Mesenchymal stem cell (in vitro differentiated cells and primary cell): ENCODE results near the gene APOA4.

Experiments
- DNase-seq: peaks from one replicate; pipeline ENCODE4 v3.0.0-alpha.2; 2013
- H2AFZ ChIP-seq: one replicate; pipeline ENCODE4 v1.6.1; 2013; ENCODE audit warnings: low read depth, mild to moderate bottlenecking, control low read depth, inconsistent platforms, low read length, moderate library complexity
- H2AK5ac ChIP-seq: 2 replicates; pipeline ENCODE4 v1.6.1; 2013; ENCODE audit warnings: low read length, moderate library complexity, mild to moderate bottlenecking, inconsistent platforms; ENCODE audit not compliant: severe bottlenecking
- H2BK120ac ChIP-seq: one replicate; pipeline ENCODE4 v1.6.1; 2013; ENCODE audit warnings: low read depth, mild to moderate bottlenecking, inconsistent platforms, low read length, moderate library complexity
- H2BK12ac ChIP-seq, 2 experiments: one replicate each; pipeline ENCODE4 v1.6.1; 2013; ENCODE audit warnings: inconsistent platforms in 2 of 2, low read length in 2 of 2, mild to moderate bottlenecking in 2 of 2, moderate library complexity in 2 of 2, control low read depth in 1 of 2
- H2BK15ac ChIP-seq: one replicate; pipeline ENCODE4 v1.6.1; 2013; ENCODE audit warnings: mild to moderate bottlenecking, low read depth, inconsistent platforms; ENCODE audit not compliant: poor library complexity, severe bottlenecking
- H2BK5ac ChIP-seq: 2 replicates; pipeline ENCODE4 v1.6.1; 2013; ENCODE audit warnings: low read depth, mild to moderate bottlenecking, low read length, control low read depth, inconsistent platforms; ENCODE audit not compliant: poor library complexity, severe bottlenecking
- H3K14ac ChIP-seq, 2 experiments: one replicate each; pipeline ENCODE4 v1.6.1; 2013; ENCODE audit warnings: inconsistent platforms in 2 of 2, low read length in 2 of 2, control low read depth in 1 of 2, mild to moderate bottlenecking in 1 of 2, moderate library complexity in 1 of 2
- H3K18ac ChIP-seq, 2 experiments: one replicate each; pipeline ENCODE4 v1.6.1; 2013; ENCODE audit warnings: inconsistent platforms in 2 of 2, low read length in 2 of 2, control low read depth in 1 of 2, low read depth in 1 of 2, mild to moderate bottlenecking in 1 of 2
- H3K23ac ChIP-seq, 2 experiments: one replicate each; pipeline ENCODE4 v1.6.1; 2013; ENCODE audit warnings: inconsistent platforms in 2 of 2, low read length in 2 of 2, mild to moderate bottlenecking in 2 of 2, moderate library complexity in 2 of 2, control low read depth in 1 of 2
- H3K27ac ChIP-seq: 2 replicates; pipeline ENCODE4 v1.5.1; 2013; ENCODE audit warnings: mild to moderate bottlenecking, moderate library complexity, low read length, control low read depth, inconsistent platforms; ENCODE audit not compliant: poor library complexity, severe bottlenecking
- H3K27me3 ChIP-seq, 2 experiments: 2 replicates each; pipeline versions ENCODE4 v1.6.1 to v1.7.0; 2013; ENCODE audit warnings: low read length in 2 of 2, mild to moderate bottlenecking in 2 of 2, moderate library complexity in 2 of 2, control low read depth in 1 of 2, inconsistent platforms in 1 of 2; ENCODE audit not compliant: control insufficient read depth in 1 of 2, insufficient read depth in 1 of 2
- H3K36me3 ChIP-seq, 2 experiments: 2 replicates each; pipeline versions ENCODE4 v1.6.1 to v1.7.0; 2013; ENCODE audit warnings: low read length in 2 of 2, control low read depth in 1 of 2, inconsistent platforms in 1 of 2, low read depth in 1 of 2, mild to moderate bottlenecking in 1 of 2; ENCODE audit not compliant: insufficient read depth in 2 of 2, control insufficient read depth in 1 of 2
- H3K4ac ChIP-seq, 2 experiments: one replicate each; pipeline ENCODE4 v1.6.1; 2013; ENCODE audit warnings: inconsistent platforms in 2 of 2, low read length in 2 of 2, mild to moderate bottlenecking in 2 of 2, moderate library complexity in 2 of 2, control low read depth in 1 of 2, low read depth in 1 of 2
- H3K4me1 ChIP-seq: 2 replicates; pipeline ENCODE4 v1.6.1; 2013; ENCODE audit warnings: low read depth, low read length, control low read depth; ENCODE audit not compliant: control insufficient read depth, insufficient read depth
- H3K4me2 ChIP-seq: 2 replicates; pipeline ENCODE4 v1.6.1; 2013; ENCODE audit warnings: low read length, mild to moderate bottlenecking, inconsistent platforms; ENCODE audit not compliant: poor library complexity, severe bottlenecking
- H3K4me3 ChIP-seq, 2 experiments: 2 replicates each; pipeline versions ENCODE4 v1.5.1 to v1.7.0; 2013; ENCODE audit warnings: low read length in 2 of 2, mild to moderate bottlenecking in 2 of 2, control low read depth in 1 of 2, low read depth in 1 of 2; ENCODE audit not compliant: insufficient read depth in 1 of 2
- H3K79me1 ChIP-seq: replicated peaks from 2 replicates; pipeline ENCODE4 v1.6.1; 2013; ENCODE audit warnings: mild to moderate bottlenecking, control low read depth, low read length, inconsistent platforms; ENCODE audit not compliant: poor library complexity, severe bottlenecking
- H3K9ac ChIP-seq: 2 replicates; pipeline ENCODE4 v1.7.0; 2013; ENCODE audit warnings: mild to moderate bottlenecking, low read length, moderate library complexity
- H3K9me3 ChIP-seq: 2 replicates; pipeline ENCODE4 v1.7.0; 2013; ENCODE audit warnings: mild to moderate bottlenecking, low read length; ENCODE audit not compliant: control insufficient read depth
- H4K8ac ChIP-seq: one replicate; pipeline ENCODE4 v1.6.1; 2013; ENCODE audit warnings: inconsistent platforms, mild to moderate bottlenecking, low read length, moderate library complexity
- H4K91ac ChIP-seq: one replicate; pipeline ENCODE4 v1.6.1; 2013; ENCODE audit warnings: mild to moderate bottlenecking, low read length, inconsistent platforms
- WGBS: methylation state at CpG from one replicate; pipeline ENCODE4 v1.1.7; 2013; ENCODE audit warnings: mixed read lengths; 5-methylcytosine and 5-hydroxymethylcytosine counted together

The APOA4 gene

GRCh38 chr11:116844722-116845121 is 21.6 kb upstream of the APOA4 start:
- H2BK120ac ChIP-seq, result no peak overlapping the region
- H4K91ac ChIP-seq, result no peak overlapping the region
- no peak overlapping the region for H3K4me3 ChIP-seq
- H2BK5ac ChIP-seq, result no peak overlapping the region
- no peak overlapping the region for H3K4ac ChIP-seq
- H3K14ac ChIP-seq, result no peak overlapping the region
- H3K4me1 ChIP-seq, result no peaks in the 10 kb centered on the region
- no peak overlapping the region for H2AK5ac ChIP-seq
- no peak overlapping the region for H2AFZ ChIP-seq
- H3K79me1 ChIP-seq, result no peaks in the 10 kb centered on the region
- no peaks in the 10 kb centered on the region for H3K27me3 ChIP-seq
- no peak overlapping the region for H3K4me2 ChIP-seq
- no peak overlapping the region for H4K8ac ChIP-seq
- 99% methylated on average over 4 of the region's 4 CpGs for WGBS
- no peak overlapping the region for H3K27ac ChIP-seq
- DNase-seq, result no peak
- peaks cover 39 to 59% of the 10 kb centered on the region in 2 experiments for H3K36me3 ChIP-seq
- H3K9me3 ChIP-seq, result no peaks in the 10 kb centered on the region
- H2BK15ac ChIP-seq, result no peak overlapping the region
- no peak overlapping the region for H3K18ac ChIP-seq
- no peak overlapping the region for H2BK12ac ChIP-seq
- H3K9ac ChIP-seq, result no peak overlapping the region
- H3K23ac ChIP-seq, result no peak overlapping the region

- Histone ChIP-seq H3K4me1 (no peaks in the 10 kb centered on the region), H4K8ac (no peak overlapping the region)
- 94% methylated on average over 8 of the region's 9 CpGs for WGBS
These were observed 20.6 kb upstream of the APOA4 start for GRCh38 chr11:116843661-116844060.

GRCh38 chr11:116842909-116843308 is 19.8 kb upstream of the APOA4 start:
- no peak overlapping the region for H3K23ac ChIP-seq
- H2AK5ac ChIP-seq, result no peak overlapping the region
- H3K9me3 ChIP-seq, result no peaks in the 10 kb centered on the region
- no peak overlapping the region for H3K9ac ChIP-seq
- H3K4me1 ChIP-seq, result no peaks in the 10 kb centered on the region
- no peak overlapping the region for H2BK120ac ChIP-seq
- H3K4ac ChIP-seq, result no peak overlapping the region
- H2BK5ac ChIP-seq, result no peak overlapping the region
- peaks cover 32 to 48% of the 10 kb centered on the region in 2 experiments for H3K36me3 ChIP-seq
- no peak overlapping the region for H3K14ac ChIP-seq
- H3K4me3 ChIP-seq, result no peak overlapping the region
- no peaks in the 10 kb centered on the region for H3K79me1 ChIP-seq
- H2AFZ ChIP-seq, result no peak overlapping the region
- H2BK15ac ChIP-seq, result no peak overlapping the region
- H3K18ac ChIP-seq, result no peak overlapping the region
- no peak overlapping the region for H4K8ac ChIP-seq
- no peak overlapping the region for H3K27ac ChIP-seq
- H2BK12ac ChIP-seq, result no peak overlapping the region
- no peak for DNase-seq
- H3K27me3 ChIP-seq, result no peaks in the 10 kb centered on the region
- 95% methylated on average over 4 of the region's 4 CpGs for WGBS
- no peak overlapping the region for H4K91ac ChIP-seq
- no peak overlapping the region for H3K4me2 ChIP-seq

More at GRCh38 chr11:116843661-116844060, 20.6 kb upstream of the APOA4 start:
- H3K36me3 ChIP-seq, result peaks cover 33 to 53% of the 10 kb centered on the region in 2 experiments
- no peaks in the 10 kb centered on the region for H3K9me3 ChIP-seq
- no peak overlapping the region for H2BK5ac ChIP-seq
- H4K91ac ChIP-seq, result no peak overlapping the region
- H3K4me2 ChIP-seq, result no peak overlapping the region
- H2AFZ ChIP-seq, result no peak overlapping the region
- no peak overlapping the region for H2BK12ac ChIP-seq
- H3K79me1 ChIP-seq, result no peaks in the 10 kb centered on the region
- H2BK120ac ChIP-seq, result no peak overlapping the region
- no peaks in the 10 kb centered on the region for H3K27me3 ChIP-seq
- no peak overlapping the region for H2AK5ac ChIP-seq
- H3K23ac ChIP-seq, result no peak overlapping the region
- no peak overlapping the region for H3K4me3 ChIP-seq
- no peak for DNase-seq
- H3K9ac ChIP-seq, result no peak overlapping the region
- H3K27ac ChIP-seq, result no peak overlapping the region
- no peak overlapping the region for H3K18ac ChIP-seq
- no peak overlapping the region for H2BK15ac ChIP-seq
- no peak overlapping the region for H3K14ac ChIP-seq
- no peak overlapping the region for H3K4ac ChIP-seq

GRCh38 chr11:116842117-116842516 is 19.0 kb upstream of the APOA4 start:
- 100% methylated on average over 4 of the region's 4 CpGs for WGBS
- no peak overlapping the region for H3K4me3 ChIP-seq
- H2BK15ac ChIP-seq, result no peak overlapping the region
- peaks cover 24 to 41% of the 10 kb centered on the region in 2 experiments for H3K36me3 ChIP-seq
- no peak overlapping the region for H4K91ac ChIP-seq
- H2BK12ac ChIP-seq, result no peak overlapping the region
- no peak overlapping the region for H2AFZ ChIP-seq
- H3K4me2 ChIP-seq, result no peak overlapping the region
- no peak overlapping the region for H2BK5ac ChIP-seq
- no peak overlapping the region for H4K8ac ChIP-seq
- no peak overlapping the region for H3K23ac ChIP-seq
- H3K9ac ChIP-seq, result no peak overlapping the region
- H2BK120ac ChIP-seq, result no peak overlapping the region
- DNase-seq, result no peak
- no peaks in the 10 kb centered on the region for H3K27me3 ChIP-seq
- peaks cover 2% of the 10 kb centered on the region for H3K4me1 ChIP-seq
- H3K18ac ChIP-seq, result no peak overlapping the region
- no peak overlapping the region for H2AK5ac ChIP-seq
- H3K4ac ChIP-seq, result no peak overlapping the region
- H3K27ac ChIP-seq, result no peak overlapping the region
- no peak overlapping the region for H3K14ac ChIP-seq
- no peaks in the 10 kb centered on the region for H3K79me1 ChIP-seq
- no peaks in the 10 kb centered on the region for H3K9me3 ChIP-seq
